HCT116 (cell line): Measurements from ENCODE around the gene ASNSD1.

ENCODE experiments used
- CTCF ChIP-seq, 3 experiments: fragments of 200-600 bp in 1 of 3; sonication (generic) in 1 of 3; IDR thresholded peaks in 2 of 3; conservative IDR thresholded peaks in 1 of 3; 2 replicates each; pipeline ENCODE4 v1.5.1; 2012 to 2017; ENCODE audit warnings: low read depth in 2 of 3, low read length in 2 of 3, antibody characterized with exemption in 1 of 3, borderline replicate concordance in 1 of 3, control low read depth in 1 of 3, mild to moderate bottlenecking in 1 of 3, mixed read lengths in 1 of 3, mixed run types in 1 of 3, moderate library complexity in 1 of 3; ENCODE audit not compliant: insufficient read depth in 1 of 3
- POLR2A ChIP-seq: IDR thresholded peaks from 2 replicates; pipeline ENCODE4 v1.7.0; 2011; ENCODE audit warnings: borderline replicate concordance; ENCODE audit not compliant: insufficient read depth, insufficient read length; ENCODE audit errors: extremely low read depth
- SP1 ChIP-seq: IDR thresholded peaks from 2 replicates; pipeline ENCODE4 v1.6.1; 2012; ENCODE audit warnings: low read depth

- no peak for TF ChIP-seq SP1
- peak; percentile 11 to 46 (median 38); a peak in 5 of 6 replicates for TF ChIP-seq CTCF (IDR thresholded peaks at IDR 0.05 in 2 of 3, conservative IDR thresholded peaks at IDR 0.05 in 1 of 3; ENCODE audit: borderline replicate concordance in 1 of 3, insufficient read depth in 1 of 3, low read depth in 2 of 3, low read length in 2 of 3)
- TF ChIP-seq POLR2A: no peak
These were observed 27.9 kb upstream of the ASNSD1 start for GRCh38 chr2:189633392-189633811.
